GM12891 (cell line): ENCODE data around the gene TSSK6.
A peak's percentile ranks its signal among the peaks of the same experiment; 100 is the strongest.
"Not testable (repeated sequence)": the region's sequence is repeated elsewhere in the genome, so short reads cannot be mapped to it uniquely, and the experiment has no call there.

Experiments used
- DNase-seq: peaks from one replicate; pipeline ENCODE4 v3.0.0; 2011; ENCODE audit warnings: low spot score; ENCODE audit not compliant: insufficient read length
- FAIRE-seq: peaks from 2 replicates; lab custom pipeline; 2011; peaks lifted over from hg19 to GRCh38; lab: Jason Lieb, UNC
- PAX5 ChIP-seq: IDR thresholded peaks from 2 replicates; pipeline ENCODE4 v1.6.1; 2011; ENCODE audit warnings: low read length, moderate library complexity, mild to moderate bottlenecking; ENCODE audit not compliant: insufficient read depth, severe bottlenecking
- POLR2A ChIP-seq: IDR thresholded peaks from 2 replicates; pipeline ENCODE4 v1.6.1; 2011; ENCODE audit warnings: low read depth, low read length, control low read depth
- POLR2AphosphoS5 ChIP-seq: IDR thresholded peaks from 2 replicates; pipeline ENCODE4 v1.6.1; 2011; ENCODE audit warnings: low read depth, low read length, control low read depth
- POU2F2 ChIP-seq: IDR thresholded peaks from 2 replicates; pipeline ENCODE4 v1.6.1; 2011; ENCODE audit warnings: low read depth, mild to moderate bottlenecking, control low read depth, low read length, moderate library complexity
- SPI1 ChIP-seq: IDR thresholded peaks from 2 replicates; pipeline ENCODE4 v1.6.1; 2011; ENCODE audit warnings: low read depth, low read length, control low read depth
- TAF1 ChIP-seq: IDR thresholded peaks from 2 replicates; pipeline ENCODE4 v1.6.1; 2011; ENCODE audit warnings: low read depth, low read length, control low read depth

The TSSK6 gene

GRCh38 chr19:19480688-19481087, 34.7 kb downstream of the TSSK6 start:
- TF ChIP-seq SPI1, result no peak
- TF ChIP-seq POU2F2, result no peak
- DNase-seq (no peak), FAIRE-seq (peak; percentile 81)

- TF ChIP-seq POLR2AphosphoS5 (no peak), POU2F2 (no peak), TAF1 (no peak)
- DNase-seq (no peak), FAIRE-seq (no peak)
Observed at GRCh38 chr19:19477705-19478383, 37.5 kb downstream of the TSSK6 start.

DNA sequence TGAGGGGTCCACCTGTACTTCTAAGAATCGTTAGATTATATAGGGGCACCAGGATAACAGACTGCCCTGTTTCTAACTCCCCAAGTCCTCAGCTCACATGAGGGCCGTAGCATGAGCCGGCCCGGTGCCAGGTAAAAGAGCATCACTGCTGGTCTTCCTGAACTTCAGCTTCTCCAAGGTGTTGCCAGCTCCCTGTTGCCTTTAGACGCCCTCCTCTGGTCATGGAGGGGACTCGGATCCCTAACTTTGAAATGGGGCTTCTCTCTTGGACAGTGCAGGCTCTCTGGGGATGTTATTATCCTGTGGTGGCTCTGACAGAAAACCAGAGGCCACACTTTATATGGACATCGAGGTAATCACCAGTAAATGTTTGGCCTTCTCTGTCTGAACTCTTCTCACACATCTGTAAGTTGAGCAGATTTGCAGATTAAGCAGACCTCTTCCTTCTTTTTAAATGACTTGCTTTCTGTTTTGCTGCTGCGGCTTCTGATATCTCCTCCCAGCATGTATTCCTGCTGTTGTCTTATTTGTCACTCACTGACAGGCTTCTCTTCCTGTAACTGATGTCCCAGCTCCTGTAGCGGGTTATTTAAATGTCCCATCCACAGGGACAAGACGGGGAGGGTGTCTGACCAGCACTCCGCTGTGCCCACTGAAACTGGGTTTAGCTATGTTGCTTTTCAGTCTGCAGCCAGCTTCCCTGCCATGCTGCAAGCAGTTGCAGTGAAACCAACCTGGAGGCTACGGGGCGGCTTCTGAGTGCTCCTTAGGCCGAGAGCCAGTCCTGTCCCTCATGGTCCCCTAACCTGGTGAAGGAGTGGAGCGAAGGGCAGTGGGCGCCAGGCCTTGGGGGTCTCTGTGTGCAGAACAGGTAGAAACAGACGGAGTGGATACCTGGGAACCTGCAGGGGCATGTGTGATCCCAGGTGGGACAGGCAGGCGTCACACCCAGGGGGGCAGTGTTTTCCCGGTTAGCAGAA, 39.2 kb downstream of the TSSK6 start:
- no peak for FAIRE-seq
- no peak for DNase-seq
- TF ChIP-seq POU2F2, result no peak
- no peak for TF ChIP-seq TAF1
- no peak for TF ChIP-seq POLR2A
- no peak for TF ChIP-seq SPI1
- no peak for TF ChIP-seq PAX5
- no peak for TF ChIP-seq POLR2AphosphoS5

GRCh38 chr19:19475015-19475765, 40.2 kb downstream of the TSSK6 start:
- TF ChIP-seq POLR2AphosphoS5 (no peak), POLR2A (no peak), POU2F2 (no peak), SPI1 (no peak), TAF1 (no peak), PAX5 (no peak)
- DNase-seq, result no peak
- no peak for FAIRE-seq

DNA sequence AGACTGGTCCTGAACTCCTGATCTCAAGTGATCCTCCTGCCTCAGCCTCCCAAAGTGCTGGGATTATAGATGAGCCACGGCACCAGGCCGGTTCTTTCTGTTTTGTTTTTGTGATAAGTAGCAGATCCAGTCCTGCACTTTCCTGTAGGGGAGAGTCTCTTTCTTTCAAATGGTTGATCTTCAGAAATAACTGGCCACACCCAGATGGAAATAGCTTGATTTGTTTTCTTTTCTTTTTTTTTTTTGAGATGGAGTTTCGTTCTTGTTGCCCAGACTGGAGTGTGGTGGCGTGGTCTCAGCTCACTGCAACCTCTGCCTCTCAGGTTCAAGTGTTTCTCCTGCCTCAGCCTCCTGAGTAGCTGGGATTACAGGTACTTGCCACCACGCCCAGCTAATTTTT, 43.2 kb downstream of the TSSK6 start:
- FAIRE-seq, result not testable (repeated sequence)

GRCh38 chr19:19471682-19472081, 43.7 kb downstream of the TSSK6 start:
- DNase-seq, result no peak
- peak; percentile 38 for FAIRE-seq
- TF ChIP-seq SPI1 (no peak), POLR2A (no peak), POLR2AphosphoS5 (no peak)

More for the DNA sequence above, 43.2 kb downstream of the TSSK6 start:
- DNase-seq, result not testable (repeated sequence)

DNA sequence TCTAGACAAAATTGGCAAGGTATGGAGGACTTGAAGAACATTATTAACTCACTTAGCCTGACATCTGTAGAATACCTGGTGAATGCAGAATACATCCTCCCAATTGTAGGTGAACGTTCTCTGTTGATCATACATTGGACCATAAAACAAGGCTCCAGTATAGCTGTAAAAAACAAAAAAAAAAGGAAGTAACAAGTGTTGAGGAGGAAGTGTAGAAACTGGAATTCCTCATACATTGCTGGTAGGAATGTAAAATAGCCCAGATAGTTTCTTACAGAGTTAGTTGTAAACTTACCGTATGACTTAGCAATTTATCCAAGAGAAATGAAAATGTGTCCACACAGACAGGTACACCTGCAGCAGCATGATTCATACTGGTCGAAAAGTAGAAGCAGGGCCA, 44.8 kb downstream of the TSSK6 start:
- no peak for TF ChIP-seq POLR2AphosphoS5
- TF ChIP-seq POLR2A, result no peak
- TF ChIP-seq SPI1, result no peak
- TF ChIP-seq PAX5, result no peak
- no peak for TF ChIP-seq POU2F2
- no peak for TF ChIP-seq TAF1
- DNase-seq (no peak), FAIRE-seq (no peak)

DNA sequence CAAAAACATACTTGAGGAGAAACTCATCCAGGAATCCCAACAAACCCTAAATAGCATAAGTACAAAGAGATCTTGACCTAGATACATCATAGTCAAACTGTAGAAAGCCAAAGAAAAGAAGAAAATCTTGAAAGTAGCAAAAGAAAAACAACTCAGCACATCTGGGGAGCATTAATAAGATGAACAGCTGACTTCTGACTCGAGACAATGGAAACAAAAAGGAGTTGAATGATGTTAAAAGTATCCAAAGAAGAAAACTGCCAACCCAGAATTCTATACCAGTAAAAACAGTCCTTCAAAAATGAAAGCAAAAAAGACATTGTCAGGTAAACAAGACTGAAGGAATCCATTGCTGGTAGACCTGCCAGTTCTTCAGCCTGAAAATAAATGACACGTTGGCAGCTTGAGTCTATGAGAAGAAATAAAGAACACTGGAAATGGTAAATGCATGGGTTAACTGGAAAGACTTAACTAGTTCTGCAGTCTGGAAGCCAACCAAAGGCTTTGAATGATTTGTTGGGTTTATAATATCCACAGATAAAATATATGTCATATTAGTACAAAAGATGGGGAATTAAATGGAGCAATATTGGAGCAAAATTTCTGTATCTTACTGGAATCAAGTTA, 46.8 kb downstream of the TSSK6 start:
- no peak for FAIRE-seq

DNA sequence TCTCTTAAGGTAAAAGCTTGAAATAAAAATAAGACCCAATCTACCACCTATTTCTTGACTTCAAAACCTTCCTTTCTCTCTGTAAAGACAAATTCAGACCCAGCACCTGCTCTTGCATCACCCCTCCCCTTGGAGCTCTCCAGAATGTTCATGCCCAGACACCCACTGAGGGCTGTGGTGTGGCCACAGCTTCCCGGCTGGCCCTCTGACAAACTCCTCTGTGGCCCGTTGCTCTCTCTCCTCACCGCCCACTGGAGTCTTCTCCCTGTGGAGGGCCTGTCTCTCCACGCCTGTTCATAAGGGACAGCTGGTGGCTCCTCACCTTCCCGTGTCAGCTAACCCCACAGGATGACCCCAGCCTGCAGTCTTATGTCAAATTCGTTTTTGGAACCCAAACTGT, 49.1 kb downstream of the TSSK6 start:
- TF ChIP-seq POLR2A (no peak), TAF1 (no peak)
- FAIRE-seq (no peak), DNase-seq (no peak)

More for the DNA sequence above, 46.8 kb downstream of the TSSK6 start:
- no peak for DNase-seq
- no peak for TF ChIP-seq POU2F2
- no peak for TF ChIP-seq PAX5
- TF ChIP-seq POLR2AphosphoS5, result no peak
